ENCODE results near the gene PNPLA6.

The PNPLA6 gene

GRCh38 chr19:7515645-7516151 lies 19.8 kb upstream of the PNPLA6 start, which contains the start of gene ZNF358:
ZNF358 (plus strand) TSS chr19:7516103; CDS start chr19:7519243, 3,140 bp downstream.
- DNase-seq = no peak

GRCh38 chr19:7516333-7516732 lies 19.2 kb upstream of the PNPLA6 start:
- no peak for DNase-seq

GRCh38 chr19:7516878-7517277 lies 18.6 kb upstream of the PNPLA6 start:
- no peak for DNase-seq

- no peak for DNase-seq
Measured at GRCh38 chr19:7519361-7520130, 16.0 kb upstream of the PNPLA6 start.

GRCh38 chr19:7520131-7521051 lies 15.1 kb upstream of the PNPLA6 start:
- no peak for DNase-seq

GRCh38 chr19:7521551-7522071 lies 13.9 kb upstream of the PNPLA6 start:
- DNase-seq = no peak

- DNase-seq = peak; percentile 100
Measured at GRCh38 chr19:7522072-7522922, 13.2 kb upstream of the PNPLA6 start, which contains the start of gene MCOLN1. MCOLN1 (plus strand) TSS chr19:7522624; CDS start chr19:7522751, 127 bp downstream.

- DNase-seq = no peak
Measured at GRCh38 chr19:7522923-7523667, 12.4 kb upstream of the PNPLA6 start.

- no peak for DNase-seq
Measured at GRCh38 chr19:7524523-7524922, 11.0 kb upstream of the PNPLA6 start.

GRCh38 chr19:7524992-7525739 lies 10.4 kb upstream of the PNPLA6 start:
- no peak for DNase-seq

GRCh38 chr19:7526059-7526929 lies 9.2 kb upstream of the PNPLA6 start:
- DNase-seq = no peak

GRCh38 chr19:7527516-7528191 lies 7.9 kb upstream of the PNPLA6 start:
- DNase-seq = no peak

GRCh38 chr19:7528192-7528519 lies 7.4 kb upstream of the PNPLA6 start:
- DNase-seq = no peak

- no peak for DNase-seq
Measured at GRCh38 chr19:7528522-7529245, 6.8 kb upstream of the PNPLA6 start.

GRCh38 chr19:7529246-7529600 lies 6.3 kb upstream of the PNPLA6 start:
- DNase-seq = no peak

- DNase-seq = no peak
Measured at GRCh38 chr19:7529610-7530490, 5.7 kb upstream of the PNPLA6 start.

GRCh38 chr19:7533281-7533885 lies 2.1 kb upstream of the PNPLA6 start:
- no peak for DNase-seq

All from effector CD4-positive, alpha-beta T cell (primary cell).